Medulla oblongata (tissue), 1 donor: ENCODE measurements around the gene TMEM217.
A peak's percentile ranks its signal among the peaks of the same experiment; 100 is the strongest.
"Not testable (repeated sequence)": the region's sequence is repeated elsewhere in the genome, so short reads cannot be mapped to it uniquely, and the experiment has no call there.

Source experiments
- DNase-seq: peaks from one replicate; pipeline ENCODE4 v3.0.0-alpha.2; 2015; ENCODE audit errors: extremely low spot score

Gene TMEM217

GRCh38 chr6:37218061-37218460 lies 39.9 kb downstream of the TMEM217 start:
- DNase-seq, result no peak

- DNase-seq, result no peak
Observed at GRCh38 chr6:37212268-37212667, 45.7 kb downstream of the TMEM217 start.

- peak; percentile 91 for DNase-seq
Observed at GRCh38 chr6:37210313-37210968, 47.5 kb downstream of the TMEM217 start.

- DNase-seq, result no peak
Observed at GRCh38 chr6:37209461-37210205, 48.3 kb downstream of the TMEM217 start.

- DNase-seq, result no peak
Observed at GRCh38 chr6:37208793-37209192, 49.2 kb downstream of the TMEM217 start.

- peak; percentile 77 for DNase-seq
Observed at GRCh38 chr6:37207903-37208456, 50.0 kb downstream of the TMEM217 start.

- no peak for DNase-seq
Observed at GRCh38 chr6:37206622-37207021, 51.3 kb downstream of the TMEM217 start.

- no peak for DNase-seq
Observed at GRCh38 chr6:37205997-37206340, 52.0 kb downstream of the TMEM217 start.

- DNase-seq, result no peak
Observed at GRCh38 chr6:37205175-37205996, 52.6 kb downstream of the TMEM217 start.

- DNase-seq, result no peak
Observed at GRCh38 chr6:37204014-37204751, 53.8 kb downstream of the TMEM217 start.

- DNase-seq, result no peak
Observed at GRCh38 chr6:37202788-37203491, 55.0 kb downstream of the TMEM217 start.

- DNase-seq, result no peak
Observed at GRCh38 chr6:37201726-37202125, 56.2 kb downstream of the TMEM217 start.

GRCh38 chr6:37200085-37200484 lies 57.9 kb downstream of the TMEM217 start:
- DNase-seq, result no peak

GRCh38 chr6:37196451-37196850 lies 61.5 kb downstream of the TMEM217 start:
- DNase-seq, result not testable (repeated sequence)

GRCh38 chr6:37194886-37195285 lies 63.1 kb downstream of the TMEM217 start:
- not testable (repeated sequence) for DNase-seq

- no peak for DNase-seq
Observed at GRCh38 chr6:37192666-37193065, 65.3 kb downstream of the TMEM217 start.

GRCh38 chr6:37190159-37190535 lies 67.8 kb downstream of the TMEM217 start:
- no peak for DNase-seq

- no peak for DNase-seq
Observed at GRCh38 chr6:37188962-37189510, 68.9 kb downstream of the TMEM217 start.

- no peak for DNase-seq
Observed at GRCh38 chr6:37187321-37188022, 70.5 kb downstream of the TMEM217 start.
